Muscle of leg (tissue), 11 donors: ENCODE results near the gene ZSCAN12. TPM values are rescaled to one million over a fixed set of nuclear protein-coding genes. Genes with fewer than 3 reads are reported as not detected.

Experiments
- DNase-seq: peaks from one replicate; pipeline ENCODE4 v3.0.0; 2013
- H3K27ac ChIP-seq: one replicate; pipeline ENCODE4 v1.5.1; 2013; ENCODE audit warnings: mild to moderate bottlenecking, low read length, control low read depth
- H3K27me3 ChIP-seq: one replicate; pipeline ENCODE4 v1.6.1; 2013; ENCODE audit warnings: low read length; ENCODE audit not compliant: control insufficient read depth, insufficient read depth
- H3K36me3 ChIP-seq: one replicate; pipeline ENCODE4 v1.6.1; 2013; ENCODE audit warnings: low read length; ENCODE audit not compliant: control insufficient read depth, insufficient read depth
- H3K4me1 ChIP-seq: one replicate; pipeline ENCODE4 v1.6.1; 2013; ENCODE audit warnings: low read length; ENCODE audit not compliant: control insufficient read depth, insufficient read depth
- H3K4me3 ChIP-seq: one replicate; pipeline ENCODE4 v1.5.1; 2013; ENCODE audit warnings: low read length, control low read depth
- H3K9me3 ChIP-seq: replicated peaks from 2 replicates; pipeline ENCODE4 v1.6.1; 2013; ENCODE audit warnings: low read depth, low read length; ENCODE audit not compliant: control insufficient read depth
- WGBS: methylation state at CpG from one replicate; pipeline ENCODE4 v1.1.5; 2013; ENCODE audit warnings: missing lambda C conversion rate; ENCODE audit not compliant: insufficient coverage; 5-methylcytosine and 5-hydroxymethylcytosine counted together
- polyA plus RNA-seq, 8 donors: library from polyadenylated mRNA; unstranded; fragments of 120-200 nt; gene quantifications; one replicate each; pipeline versions ENCODE4 v1.2.1 to v1.2.3, GENCODE V29; 2013; ENCODE audit warnings: inconsistent platforms in 1 of 8, low replicate concordance in 1 of 8; ENCODE audit not compliant: insufficient read length in 8 of 8, insufficient read depth in 1 of 8
- total RNA-seq: library from RNA; stranded (reverse); fragments of 120-200 nt; gene quantifications from one replicate; pipeline ENCODE4 v1.2.4, GENCODE V29; 2013

ZSCAN12 gene
- total and polyA plus RNA-seq, 9 donors, result 4.4 to 8.2 (median 5.5) TPM

GRCh38 chr6:28333047-28333446, 66.5 kb downstream of the ZSCAN12 start:
- H3K27ac ChIP-seq, result no peak overlapping the region
- peaks cover 7% of the 10 kb centered on the region for H3K4me1 ChIP-seq
- H3K27me3 ChIP-seq, result no peaks in the 10 kb centered on the region
- H3K36me3 ChIP-seq, result peaks cover 8% of the 10 kb centered on the region
- DNase-seq, result no peak
- no peak overlapping the region for H3K4me3 ChIP-seq
- peaks cover 7% of the 10 kb centered on the region for H3K9me3 ChIP-seq
- WGBS, result no CpG with 5 or more reads among the region's 2 CpGs

DNA sequence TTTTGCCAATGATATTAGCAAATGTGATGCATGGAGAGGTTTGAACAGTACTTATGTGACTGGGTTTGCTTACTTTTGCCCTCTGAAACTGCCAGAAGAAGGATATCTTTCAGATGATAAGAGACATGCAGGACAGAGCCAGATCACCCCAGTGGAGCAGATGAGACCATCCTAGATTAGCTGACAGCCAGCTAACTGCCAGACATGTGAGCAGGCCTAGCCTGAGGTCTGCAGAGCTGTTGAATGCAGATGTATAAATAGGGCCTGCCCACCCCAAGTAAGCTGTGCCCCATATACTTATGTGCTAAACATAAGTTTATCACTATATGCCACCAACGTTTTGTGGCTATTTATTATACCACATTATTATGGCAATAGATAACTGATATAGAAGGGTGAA, 69.5 kb downstream of the ZSCAN12 start:
- no peak for DNase-seq
- Histone ChIP-seq H3K27ac (no peak overlapping the region), H3K9me3 (peaks cover 28% of the 10 kb centered on the region), H3K36me3 (peaks cover 25% of the 10 kb centered on the region), H3K4me1 (peaks cover 2% of the 10 kb centered on the region), H3K27me3 (no peaks in the 10 kb centered on the region), H3K4me3 (no peak overlapping the region)
- no CpG with 5 or more reads among the region's 1 CpG for WGBS

Other genes starting within 250 kb of the ZSCAN12 start
- gene ZSCAN9, start 174.5 kb downstream of the ZSCAN12 start, total RNA-seq, result 20.4 TPM
- 10 to 100 TPM; 19.2 to 22.6 (median 19.9) TPM for gene ZSCAN9, start 174.5 kb downstream of the ZSCAN12 start, polyA plus RNA-seq
- 7.0 TPM for gene ZKSCAN4, start 147.5 kb downstream of the ZSCAN12 start, total RNA-seq
- gene ZKSCAN4, start 147.5 kb downstream of the ZSCAN12 start, polyA plus RNA-seq, result 1 to 10 TPM; 4.8 to 6.2 (median 5.5) TPM
- 0.71 TPM for gene NKAPL, start 140.4 kb downstream of the ZSCAN12 start, total RNA-seq
- gene NKAPL, start 140.4 kb downstream of the ZSCAN12 start, polyA plus RNA-seq, result 1 to 10 TPM in 4 of 8 donors, under 1 TPM in 4; 0.64 to 1.4 (median 1.0) TPM
- gene ZSCAN26, start 132.6 kb downstream of the ZSCAN12 start, total RNA-seq, result 24.6 TPM
- gene ZSCAN26, start 132.6 kb downstream of the ZSCAN12 start, polyA plus RNA-seq, result 10 to 100 TPM; 15.4 to 22.0 (median 19.0) TPM
- 6.3 TPM for gene PGBD1, start 118.2 kb downstream of the ZSCAN12 start, total RNA-seq
- gene PGBD1, start 118.2 kb downstream of the ZSCAN12 start, polyA plus RNA-seq, result 1 to 10 TPM; 5.9 to 7.4 (median 6.2) TPM
- 11.9 TPM for gene ZSCAN31, start 63.6 kb downstream of the ZSCAN12 start, total RNA-seq
- 1 to 10 TPM; 5.7 to 9.3 (median 7.5) TPM for gene ZSCAN31, start 63.6 kb downstream of the ZSCAN12 start, polyA plus RNA-seq
- gene ZKSCAN3, start 49.8 kb downstream of the ZSCAN12 start, total RNA-seq, result 8.2 TPM
- 1 to 10 TPM; 5.0 to 7.0 (median 6.0) TPM for gene ZKSCAN3, start 49.8 kb downstream of the ZSCAN12 start, polyA plus RNA-seq
- gene ZSCAN23, start 43.7 kb upstream of the ZSCAN12 start, total RNA-seq, result 5.5 TPM
- gene ZSCAN23, start 43.7 kb upstream of the ZSCAN12 start, polyA plus RNA-seq, result 1 to 10 TPM; 3.1 to 6.5 (median 5.5) TPM
- gene GPX6, start 116.0 kb upstream of the ZSCAN12 start, total RNA-seq, result not detected
- not detected for gene GPX6, start 116.0 kb upstream of the ZSCAN12 start, polyA plus RNA-seq
- not detected for gene GPX5, start 126.1 kb upstream of the ZSCAN12 start, total RNA-seq
- gene GPX5, start 126.1 kb upstream of the ZSCAN12 start, polyA plus RNA-seq, result not detected